Ascending aorta (tissue), 2 donors: ENCODE measurements around the gene MDGA2. TPM values are rescaled to one million over a fixed set of nuclear protein-coding genes. Genes with fewer than 3 reads are reported as not detected.

ENCODE experiments used
- DNase-seq, 2 donors: peaks; one replicate each; pipeline ENCODE4 v3.0.0-alpha.2; 2019; ENCODE audit warnings: low spot score in 2 of 2
- H3K27ac ChIP-seq, 2 donors: fragments of 200-600 bp; sonication (generic); one replicate each; pipeline ENCODE4 v1.5.1; 2016 to 2017; ENCODE audit warnings: mild to moderate bottlenecking in 1 of 2
- H3K27me3 ChIP-seq: fragments of 200-600 bp; sonication (generic); one replicate; pipeline ENCODE4 v1.5.1; 2017
- H3K36me3 ChIP-seq, 2 donors: fragments of 200-600 bp; sonication (generic); one replicate each; pipeline ENCODE4 v1.5.1; 2016
- H3K4me1 ChIP-seq, 2 donors: fragments of 200-600 bp; sonication (generic); one replicate each; pipeline ENCODE4 v1.5.1; 2016 to 2017; ENCODE audit warnings: mild to moderate bottlenecking in 1 of 2
- H3K4me3 ChIP-seq, 2 donors: fragments of 200-600 bp; sonication (generic); one replicate each; pipeline ENCODE4 v1.5.1; 2016 to 2017; ENCODE audit warnings: mild to moderate bottlenecking in 1 of 2
- H3K9me3 ChIP-seq, 2 donors: fragments of 200-600 bp; sonication (generic); one replicate each; pipeline ENCODE4 v1.5.1; 2016
- CTCF ChIP-seq, 3 experiments: fragments of 200-600 bp in 2 of 3; fragments of 450-650 bp in 1 of 3; sonication (generic) in 2 of 3; IDR thresholded peaks; one replicate each; pipeline ENCODE4 v1.5.1; 2016 to 2019; ENCODE audit warnings: antibody characterized with exemption in 3 of 3, mild to moderate bottlenecking in 1 of 3, moderate library complexity in 1 of 3
- intact Hi-C: fragments of 100-400 bp; cut with DNase I; formaldehyde crosslinking; loops from one replicate; pipeline ENCODE4 v1.15.1; 2023
- total RNA-seq: library from RNA; depleted of rRNA; stranded (reverse); fragments of >200 nt; gene quantifications from one replicate; pipeline ENCODE4 v1.1.0, GENCODE V29; 2016

The MDGA2 gene
- total RNA-seq, 1 donor from 2014 or later, result not detected

DNA sequence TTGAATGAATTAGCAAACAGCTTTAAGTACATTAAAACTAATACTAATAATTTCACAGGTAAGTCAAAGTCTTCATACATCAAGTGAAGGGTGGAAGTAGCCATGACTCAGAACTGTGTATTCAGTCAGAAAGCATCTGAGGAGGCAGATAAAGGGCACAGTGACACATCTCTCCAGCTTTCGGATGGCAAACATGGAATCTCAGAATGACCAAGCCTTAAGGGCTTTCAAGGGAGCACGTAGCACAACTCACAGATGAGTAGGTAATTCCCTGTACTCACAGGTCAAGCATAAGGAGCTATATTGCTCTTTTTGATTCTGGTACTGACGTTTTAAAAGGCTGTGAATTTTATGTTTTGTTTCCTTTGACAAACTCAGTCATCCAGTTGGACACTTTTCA is 56.0 kb downstream of the MDGA2 start:
- Histone ChIP-seq H3K4me1 (no peaks in the 10 kb centered on the region), H3K27me3 (no peaks in the 10 kb centered on the region), H3K27ac (no peak overlapping the region), H3K4me3 (no peak overlapping the region), H3K36me3 (no peaks in the 10 kb centered on the region), H3K9me3 (no peaks in the 10 kb centered on the region)
- no peak for DNase-seq
- TF ChIP-seq CTCF (IDR thresholded peaks at IDR 0.05), result no peak
- intact Hi-C loops, result no loop called here

- no peaks in the 10 kb centered on the region for H3K4me1 ChIP-seq
These were observed 68.8 kb downstream of the MDGA2 start for GRCh38 chr14:47606566-47606965.

DNA sequence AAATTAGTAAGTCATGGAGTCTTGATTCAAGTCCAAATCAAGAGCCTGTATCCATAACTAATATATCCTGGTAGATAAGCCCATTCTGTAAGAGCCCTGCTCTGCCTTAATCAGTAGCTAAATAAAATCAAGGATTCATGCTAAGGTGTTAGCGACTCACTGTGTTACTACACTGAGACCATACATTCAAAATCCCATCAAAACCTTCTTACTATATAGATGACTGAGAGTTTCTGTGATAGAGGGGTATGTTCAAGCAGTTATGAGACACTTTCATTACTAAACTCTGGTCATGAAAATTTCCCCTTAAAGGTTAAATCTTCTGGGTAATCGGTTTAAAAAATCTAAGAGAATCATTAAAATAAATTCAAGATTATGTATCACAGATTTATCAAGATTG is 78.5 kb downstream of the MDGA2 start:
- DNase-seq, result no peak
- TF ChIP-seq CTCF (IDR thresholded peaks at IDR 0.05), result no peak
- H3K4me1 ChIP-seq, result no peaks in the 10 kb centered on the region
- no peaks in the 10 kb centered on the region for H3K27me3 ChIP-seq
- no peaks in the 10 kb centered on the region for H3K9me3 ChIP-seq
- H3K4me3 ChIP-seq, result no peak overlapping the region
- no peak overlapping the region for H3K27ac ChIP-seq
- no peaks in the 10 kb centered on the region for H3K36me3 ChIP-seq
- intact Hi-C loops, result no loop called here

More at GRCh38 chr14:47606566-47606965, 68.8 kb downstream of the MDGA2 start:
- H3K36me3 ChIP-seq, result no peaks in the 10 kb centered on the region
- no peak overlapping the region for H3K4me3 ChIP-seq
- no peak for TF ChIP-seq CTCF (IDR thresholded peaks at IDR 0.05)
- DNase-seq, result no peak
- H3K27me3 ChIP-seq, result no peaks in the 10 kb centered on the region
- intact Hi-C loops, result no loop called here
- H3K9me3 ChIP-seq, result no peaks in the 10 kb centered on the region
- no peak overlapping the region for H3K27ac ChIP-seq

- DNase-seq, result no peak
- Histone ChIP-seq H3K27ac (no peak overlapping the region), H3K4me1 (no peaks in the 10 kb centered on the region), H3K36me3 (no peaks in the 10 kb centered on the region), H3K27me3 (no peaks in the 10 kb centered on the region), H3K9me3 (no peaks in the 10 kb centered on the region), H3K4me3 (no peak overlapping the region)
- TF ChIP-seq CTCF (IDR thresholded peaks at IDR 0.05), result no peak
- intact Hi-C loops, result no loop called here
These were observed 79.2 kb downstream of the MDGA2 start for GRCh38 chr14:47596232-47596631.

DNA sequence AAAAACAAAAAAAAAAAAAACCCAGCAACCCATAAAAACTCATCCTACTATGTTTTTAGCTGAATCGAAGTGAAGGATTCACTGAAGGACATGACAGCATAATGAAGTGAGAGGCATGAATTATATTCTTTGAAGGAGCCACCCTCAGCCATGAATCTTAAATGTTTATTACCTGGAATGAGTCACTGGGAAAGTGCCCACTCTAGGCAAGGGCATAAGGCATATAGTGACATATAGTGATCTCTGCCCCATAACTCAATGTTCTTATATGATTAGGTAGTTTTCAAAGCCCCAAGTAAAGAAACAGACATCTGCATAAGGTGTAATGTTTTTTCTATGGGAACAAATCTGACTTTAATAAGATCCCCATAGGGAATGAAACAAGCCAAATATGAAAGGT is 79.9 kb downstream of the MDGA2 start:
- Histone ChIP-seq H3K4me1 (no peaks in the 10 kb centered on the region), H3K27ac (no peak overlapping the region), H3K4me3 (no peak overlapping the region), H3K36me3 (no peaks in the 10 kb centered on the region), H3K9me3 (no peaks in the 10 kb centered on the region), H3K27me3 (no peaks in the 10 kb centered on the region)
- DNase-seq, result no peak
- no peak for TF ChIP-seq CTCF (IDR thresholded peaks at IDR 0.05)
- intact Hi-C loops, result no loop called here
